AG04449 (cell line): Measurements from ENCODE around the gene STMN3.

Experiments used
- CTCF ChIA-PET: fragments of 350-600 bp; formaldehyde crosslinking; extraction: SDS; loops from one replicate; lab custom pipeline; 2021; ENCODE audit warnings: antibody characterized with exemption; lab: Yijun Ruan, JAX
- POLR2A ChIA-PET: fragments of 400-600, 350-600 bp; formaldehyde crosslinking; extraction: SDS; loops from one replicate; lab custom pipeline; 2020; ENCODE audit warnings: antibody characterized with exemption, inconsistent platforms; lab: Yijun Ruan, JAX
- DNase-seq: peaks from one replicate; pipeline ENCODE4 v3.0.0-alpha.2; 2010; ENCODE audit warnings: low read depth, low spot score
- H3K4me3 ChIP-seq: 2 replicates; pipeline ENCODE4 v1.5.1; 2011; ENCODE audit warnings: low read depth, mild to moderate bottlenecking, control low read depth, low read length
- TF ChIP-seq, protein P1 (sequence below): IDR thresholded peaks from one replicate; pipeline ENCODE4 v1.5.1; 2011; ENCODE audit warnings: mild to moderate bottlenecking, moderate library complexity, low read length, control low read depth, inconsistent platforms; ENCODE audit not compliant: insufficient read depth; ENCODE audit errors: missing control alignments

Gene STMN3

GRCh38 chr20:63627129-63627750, 26.0 kb downstream of the STMN3 start:
- TF ChIP-seq, protein P1, sequence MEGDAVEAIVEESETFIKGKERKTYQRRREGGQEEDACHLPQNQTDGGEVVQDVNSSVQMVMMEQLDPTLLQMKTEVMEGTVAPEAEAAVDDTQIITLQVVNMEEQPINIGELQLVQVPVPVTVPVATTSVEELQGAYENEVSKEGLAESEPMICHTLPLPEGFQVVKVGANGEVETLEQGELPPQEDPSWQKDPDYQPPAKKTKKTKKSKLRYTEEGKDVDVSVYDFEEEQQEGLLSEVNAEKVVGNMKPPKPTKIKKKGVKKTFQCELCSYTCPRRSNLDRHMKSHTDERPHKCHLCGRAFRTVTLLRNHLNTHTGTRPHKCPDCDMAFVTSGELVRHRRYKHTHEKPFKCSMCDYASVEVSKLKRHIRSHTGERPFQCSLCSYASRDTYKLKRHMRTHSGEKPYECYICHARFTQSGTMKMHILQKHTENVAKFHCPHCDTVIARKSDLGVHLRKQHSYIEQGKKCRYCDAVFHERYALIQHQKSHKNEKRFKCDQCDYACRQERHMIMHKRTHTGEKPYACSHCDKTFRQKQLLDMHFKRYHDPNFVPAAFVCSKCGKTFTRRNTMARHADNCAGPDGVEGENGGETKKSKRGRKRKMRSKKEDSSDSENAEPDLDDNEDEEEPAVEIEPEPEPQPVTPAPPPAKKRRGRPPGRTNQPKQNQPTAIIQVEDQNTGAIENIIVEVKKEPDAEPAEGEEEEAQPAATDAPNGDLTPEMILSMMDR = no peak
- ChIA-PET POLR2A (interaction anchor here (0.6 to 1.7 kb wide), 10 partner anchors 9 to 248 kb away, joined by 3 to 11 read pairs (median 3); partner anchors contain the start of genes ARFRP1, RTEL1 and ZGPAT), CTCF (interaction anchor here (1.0 to 1.2 kb wide), 3 partner anchors 9 to 159 kb away, joined by 3 to 6 read pairs (median 4); no protein-coding TSS in a partner anchor)
- H3K4me3 ChIP-seq = peak overlapping the region; percentile 93
- peak; percentile 34 for DNase-seq

DNA sequence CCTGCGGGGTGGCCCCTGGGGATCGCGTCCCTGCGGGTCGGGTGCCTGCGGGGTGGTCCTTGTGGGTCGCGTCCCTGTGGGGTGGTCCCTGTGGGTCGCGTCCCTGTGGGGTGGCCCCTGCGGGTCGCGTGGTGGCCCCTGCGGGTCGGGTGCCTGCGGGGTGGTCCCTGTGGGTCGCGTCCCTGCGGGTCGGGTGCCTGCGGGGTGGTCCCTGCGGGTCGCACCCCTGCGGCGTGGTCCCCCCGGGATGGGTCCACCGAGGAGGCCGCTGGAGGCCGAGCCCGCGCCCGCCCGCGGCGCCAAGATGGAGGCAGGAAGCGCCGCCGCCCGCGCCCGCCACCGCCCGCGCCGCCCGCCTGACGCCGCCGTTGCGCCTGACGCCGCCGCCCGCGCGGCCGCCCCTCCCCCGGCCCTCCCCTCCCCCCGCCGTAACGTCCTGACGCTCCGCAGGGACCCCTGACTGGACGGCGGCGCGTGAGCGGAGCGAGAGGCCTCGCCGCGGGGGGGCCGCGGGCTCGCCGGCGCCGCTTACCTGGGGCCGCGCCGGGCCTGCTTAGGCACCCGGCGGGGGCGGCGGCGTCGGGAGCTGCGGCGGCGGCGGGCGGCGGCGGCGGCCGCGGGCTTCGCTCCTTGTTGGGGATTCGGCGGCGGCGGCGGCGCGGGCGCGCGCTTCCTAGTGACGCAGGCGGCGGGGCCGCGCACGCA, 26.6 kb downstream of the STMN3 start, which contains the start of gene GMEB2:
Gene GMEB2, minus strand, starts transcription at position 678 of the 705 bp plus-strand sequence. CDS start 7,704 bp downstream, outside the sequence.
- TF ChIP-seq, protein P1 = no peak
- DNase-seq = no peak
- POLR2A ChIA-PET = interaction anchor here (0.6 to 1.7 kb wide), 9 partner anchors 10 to 249 kb away, joined by 3 to 11 read pairs (median 3); partner anchors contain the start of genes ARFRP1, RTEL1 and ZGPAT
- H3K4me3 ChIP-seq = peak within 1 kb of the TSS; percentile 93
- CTCF ChIA-PET = interaction anchor here (1.0 to 1.1 kb wide), 2 partner anchors 10 to 89 kb away, joined by 4 to 6 read pairs; no protein-coding TSS in a partner anchor

GRCh38 chr20:63625771-63626423, 27.3 kb downstream of the STMN3 start:
- ChIA-PET POLR2A (interaction anchor here (0.6 kb wide), 1 partner anchor 10 kb away, joined by 3 read pairs; no protein-coding TSS in a partner anchor), CTCF (no interaction called here)
- TF ChIP-seq, protein P1 = no peak

DNA sequence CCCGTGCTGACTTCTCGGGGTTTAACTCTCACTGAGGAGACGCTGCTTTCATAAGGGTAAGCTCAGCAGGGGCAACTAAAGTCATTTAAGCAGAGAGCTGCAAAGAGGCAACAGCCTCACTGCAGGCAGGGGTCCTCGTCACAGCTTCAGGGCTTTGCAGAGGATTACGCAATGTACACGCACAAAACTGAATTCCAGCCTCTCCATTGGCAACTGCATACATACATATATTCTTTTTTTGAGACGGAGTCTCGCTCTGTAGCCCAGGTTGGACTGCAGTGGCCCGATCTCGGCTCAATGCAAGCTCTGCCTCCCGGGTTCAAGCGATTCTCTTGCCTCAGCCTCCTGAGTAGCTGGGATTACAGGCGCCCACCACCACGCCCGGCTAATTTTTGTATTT, 28.7 kb downstream of the STMN3 start:
- TF ChIP-seq, protein P1 = peak; percentile 14
- ChIA-PET CTCF (interaction anchor here (0.9 to 1.6 kb wide), 2 partner anchors 9 to 344 kb away, joined by 3 to 5 read pairs; no protein-coding TSS in a partner anchor), POLR2A (no interaction called here)
- DNase-seq = no peak
- no peak overlapping the region for H3K4me3 ChIP-seq

More at GRCh38 chr20:63625771-63626423, 27.3 kb downstream of the STMN3 start:
- no peak for DNase-seq
- H3K4me3 ChIP-seq = peak overlapping the region; percentile 93

DNA sequence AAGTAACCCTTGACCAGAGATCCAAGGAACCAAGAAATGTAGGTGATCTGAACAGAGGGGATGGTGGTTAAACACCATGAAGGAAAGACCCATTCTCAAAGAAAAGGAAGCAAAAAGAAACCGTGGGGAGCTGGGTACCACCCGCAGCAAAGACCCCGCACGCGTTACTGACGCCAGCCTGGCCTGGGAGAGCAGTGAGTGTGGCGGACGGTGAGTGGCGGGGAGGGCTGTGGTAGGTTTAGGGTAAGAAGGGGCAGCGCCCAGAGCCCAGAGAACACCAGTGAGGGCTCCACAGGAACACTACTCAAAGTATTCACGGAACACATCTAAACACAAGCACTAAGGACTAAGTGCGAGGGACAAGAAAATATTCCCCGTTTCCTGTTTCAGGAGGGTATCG, 30.5 kb downstream of the STMN3 start:
- DNase-seq = no peak
- CTCF ChIA-PET = interaction anchor here (0.7 kb wide), 1 partner anchor 9 kb away, joined by 3 read pairs; no protein-coding TSS in a partner anchor
- POLR2A ChIA-PET = no interaction called here
- TF ChIP-seq, protein P1 = no peak
- H3K4me3 ChIP-seq = no peak overlapping the region
